ENCODE data around the gene LRRC45.

The LRRC45 gene

DNA sequence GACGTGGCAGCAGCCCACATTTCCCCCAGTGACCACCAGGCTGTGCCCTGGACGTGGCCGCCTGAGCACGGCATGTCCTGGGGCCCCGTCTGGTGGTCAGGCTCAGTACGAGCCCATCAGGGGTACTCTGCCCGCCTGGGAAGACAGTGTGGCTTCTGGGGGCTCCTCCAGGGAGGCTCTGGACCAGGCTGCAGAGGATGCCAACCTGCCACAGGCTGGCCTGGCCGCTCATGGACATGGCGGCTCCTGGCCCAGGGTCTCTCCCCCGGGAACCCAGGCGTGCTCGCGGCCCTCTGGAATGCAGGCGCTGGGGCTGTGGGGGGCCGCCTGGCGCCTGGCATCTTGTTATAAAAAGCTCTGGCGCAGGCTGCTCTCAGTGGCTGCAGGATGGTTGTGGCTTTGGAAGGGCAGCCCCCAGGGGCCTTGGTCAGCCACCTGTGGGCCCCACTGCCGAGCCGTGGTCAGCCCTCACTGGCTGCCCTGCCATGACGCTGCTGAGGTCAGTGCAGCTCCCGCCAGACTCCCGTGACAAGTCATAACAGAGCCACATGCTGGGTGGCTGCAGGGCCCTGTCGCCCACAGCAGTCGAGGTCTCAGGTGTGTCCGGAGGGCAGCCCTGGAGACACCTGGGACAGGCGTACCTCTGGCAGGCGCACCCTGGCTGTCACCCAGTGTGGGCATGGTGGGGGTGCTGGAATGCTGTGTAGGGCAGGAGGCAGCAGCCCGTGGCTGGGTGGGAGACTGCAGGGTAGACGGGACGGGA lies 15.4 kb upstream of the LRRC45 start:
- no peak for DNase-seq (ENCODE audit: low spot score)

DNA sequence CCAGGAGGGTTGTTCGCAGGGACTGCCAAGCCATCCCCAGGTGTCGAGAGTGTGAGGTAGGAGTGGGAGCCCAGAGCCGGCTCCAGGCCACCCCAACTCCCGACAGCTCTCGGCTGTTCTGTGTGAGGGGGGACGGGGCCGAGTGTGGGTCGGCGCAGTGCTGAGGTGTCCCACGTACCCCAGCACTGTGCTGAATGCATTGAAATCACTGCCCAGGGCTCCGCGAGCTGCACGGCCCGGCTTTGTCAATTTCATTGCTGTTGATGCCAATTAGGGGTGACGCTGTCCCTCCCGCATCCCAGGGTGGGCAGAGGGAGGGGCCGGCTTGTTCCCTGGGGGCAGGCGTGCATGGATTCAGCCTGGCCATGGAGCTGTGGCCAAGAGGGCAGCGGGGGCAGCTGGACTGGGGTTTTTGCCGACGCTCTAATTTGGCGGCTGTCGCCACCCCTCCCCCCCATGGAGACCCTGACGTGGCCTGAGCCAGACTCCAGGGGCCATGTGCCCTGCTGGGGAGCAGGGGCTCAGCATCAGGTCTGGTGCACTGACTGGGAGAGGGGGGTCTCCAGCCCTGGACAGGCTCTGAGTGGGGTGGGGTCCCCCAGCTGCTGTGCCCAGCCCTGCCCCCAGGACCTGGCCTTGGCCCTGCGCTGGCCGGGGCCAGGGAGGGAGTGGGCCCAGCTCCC lies 14.7 kb upstream of the LRRC45 start:
- DNase-seq (ENCODE audit: low spot score): no peak

DNA sequence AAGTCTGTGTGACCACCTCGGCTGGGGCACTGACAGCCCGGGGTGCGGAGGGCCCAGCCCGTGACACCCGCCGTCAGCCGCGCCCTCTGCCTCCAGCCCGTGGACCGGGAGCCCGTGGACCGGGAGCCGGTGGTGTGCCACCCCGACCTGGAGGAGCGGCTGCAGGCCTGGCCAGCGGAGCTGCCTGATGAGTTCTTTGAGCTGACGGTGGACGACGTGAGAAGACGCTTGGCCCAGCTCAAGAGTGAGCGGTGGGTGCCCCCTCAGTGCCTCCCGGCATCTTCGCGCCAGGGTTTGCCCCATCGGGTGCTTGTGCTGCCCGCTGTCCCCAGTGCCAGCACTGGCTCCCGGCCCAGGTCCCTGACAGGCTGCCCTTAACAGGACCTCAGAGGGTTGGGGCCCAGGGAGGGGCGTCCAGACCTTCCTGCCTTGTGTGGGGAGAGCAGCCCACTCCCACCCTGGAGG lies 14.1 kb upstream of the LRRC45 start:
- DNase-seq (ENCODE audit: low spot score): no peak

DNA sequence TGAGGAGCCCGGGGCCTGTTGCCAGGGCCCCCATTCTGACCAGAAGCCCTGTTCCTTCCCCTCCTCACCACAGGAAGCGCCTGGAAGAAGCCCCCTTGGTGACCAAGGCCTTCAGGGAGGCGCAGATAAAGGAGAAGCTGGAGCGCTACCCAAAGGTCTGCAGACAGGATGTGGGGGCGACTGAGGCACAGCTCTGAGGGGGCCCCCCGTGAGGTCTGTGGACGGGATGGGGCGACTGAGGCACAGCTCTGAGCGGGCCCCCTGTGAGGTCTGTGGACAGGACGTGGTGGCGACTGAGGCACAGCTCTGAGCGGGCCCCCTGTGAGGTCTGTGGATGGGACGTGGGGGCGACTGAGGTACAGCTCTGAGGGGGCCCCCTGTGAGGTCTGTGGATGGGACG lies 13.7 kb upstream of the LRRC45 start:
- DNase-seq (ENCODE audit: low spot score): no peak

DNA sequence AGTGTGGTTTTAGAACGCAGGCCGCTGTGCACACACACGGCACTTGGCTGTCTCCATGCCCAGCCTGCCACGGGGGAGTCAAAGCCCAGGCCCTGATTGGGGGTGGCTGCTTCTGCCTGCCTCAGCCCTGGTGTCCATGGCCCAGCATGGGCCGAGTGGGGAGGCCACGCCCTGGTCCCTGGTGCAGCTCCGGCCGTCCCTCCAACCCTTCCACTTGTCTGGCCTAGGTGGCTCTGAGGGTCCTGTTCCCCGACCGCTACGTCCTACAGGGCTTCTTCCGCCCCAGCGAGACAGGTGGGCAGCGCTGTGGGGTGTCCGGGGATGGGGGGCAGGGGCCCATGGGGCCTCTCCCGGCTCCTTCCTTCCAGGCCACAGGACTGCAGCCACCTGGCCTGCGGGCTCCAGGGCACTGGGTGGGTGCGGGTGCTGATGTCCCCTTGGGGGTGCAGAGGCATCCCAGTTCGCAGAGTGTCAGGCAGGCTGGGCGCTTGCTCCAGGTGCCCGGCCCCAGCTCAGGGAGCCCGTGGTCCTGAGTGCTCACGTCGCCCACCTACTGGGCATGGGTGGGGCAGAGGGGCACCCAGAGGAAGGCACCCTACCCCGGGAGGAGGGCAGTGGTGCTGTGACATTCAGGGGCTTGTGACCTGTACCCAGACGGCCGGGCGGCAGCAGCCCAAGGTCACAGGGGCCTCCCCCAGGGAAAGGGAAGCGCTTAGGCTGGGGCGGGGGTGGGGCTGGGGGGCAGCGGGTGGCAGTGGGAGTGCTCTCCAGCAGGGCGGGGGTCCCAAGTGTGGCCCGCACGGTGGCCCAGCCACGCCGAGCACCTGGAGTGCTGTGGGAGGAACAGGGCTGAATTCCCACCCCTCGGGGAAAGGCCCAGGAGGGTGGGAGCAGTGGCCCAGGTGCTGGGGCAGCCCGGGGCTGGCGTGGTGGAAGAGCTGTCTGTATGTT lies 12.3 kb upstream of the LRRC45 start:
- no peak for DNase-seq (ENCODE audit: low spot score)

DNA sequence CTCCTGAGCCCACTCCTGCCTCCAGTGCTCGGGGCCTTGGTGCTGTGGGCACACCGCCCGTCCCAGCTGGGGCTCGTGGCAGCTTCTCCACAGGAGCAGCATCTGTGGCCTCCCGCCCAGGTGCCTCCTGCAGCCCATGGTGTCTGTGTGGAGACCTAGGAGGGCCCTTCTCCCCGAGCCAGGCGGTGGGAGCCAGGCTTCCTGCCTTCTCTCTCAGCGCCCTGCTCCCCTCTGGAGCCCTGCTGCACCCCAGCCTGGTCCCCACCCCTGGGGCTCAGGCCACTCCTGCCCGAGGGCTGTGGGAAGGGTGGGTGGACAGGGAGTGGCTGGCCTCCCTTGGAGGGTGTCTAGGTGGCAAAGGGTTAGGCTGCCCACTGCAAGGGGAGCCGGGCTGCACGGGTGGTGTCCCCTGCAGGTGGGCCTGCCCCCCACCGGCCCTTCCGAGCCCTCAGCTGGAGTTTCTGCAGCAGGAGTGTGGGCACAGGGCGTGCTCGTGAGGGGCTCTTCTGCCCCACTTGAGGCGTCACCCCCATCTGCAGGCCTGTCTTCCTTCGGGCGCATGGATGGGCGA lies 11.4 kb upstream of the LRRC45 start:
- DNase-seq (ENCODE audit: low spot score): no peak

DNA sequence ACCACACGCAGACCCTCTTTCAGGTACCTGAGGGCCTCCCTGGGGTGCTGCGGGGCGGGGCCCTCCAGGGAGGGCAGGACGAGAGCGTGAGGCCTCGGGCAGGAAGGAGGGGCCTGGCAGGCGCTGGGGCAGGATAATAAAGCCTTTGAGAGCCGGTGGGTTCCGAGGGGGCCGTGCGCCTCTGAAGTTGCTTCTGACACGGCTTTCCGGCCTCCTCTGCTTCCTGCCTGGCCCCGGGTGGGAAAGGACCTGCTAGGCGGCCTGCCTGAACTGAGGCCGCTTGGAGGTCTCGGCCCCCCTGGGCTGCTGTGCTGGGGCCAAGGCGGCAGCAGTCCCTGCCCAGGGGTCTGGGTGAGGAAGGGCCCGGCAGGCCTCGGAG lies 10.9 kb upstream of the LRRC45 start:
- no peak for DNase-seq (ENCODE audit: low spot score)

DNA sequence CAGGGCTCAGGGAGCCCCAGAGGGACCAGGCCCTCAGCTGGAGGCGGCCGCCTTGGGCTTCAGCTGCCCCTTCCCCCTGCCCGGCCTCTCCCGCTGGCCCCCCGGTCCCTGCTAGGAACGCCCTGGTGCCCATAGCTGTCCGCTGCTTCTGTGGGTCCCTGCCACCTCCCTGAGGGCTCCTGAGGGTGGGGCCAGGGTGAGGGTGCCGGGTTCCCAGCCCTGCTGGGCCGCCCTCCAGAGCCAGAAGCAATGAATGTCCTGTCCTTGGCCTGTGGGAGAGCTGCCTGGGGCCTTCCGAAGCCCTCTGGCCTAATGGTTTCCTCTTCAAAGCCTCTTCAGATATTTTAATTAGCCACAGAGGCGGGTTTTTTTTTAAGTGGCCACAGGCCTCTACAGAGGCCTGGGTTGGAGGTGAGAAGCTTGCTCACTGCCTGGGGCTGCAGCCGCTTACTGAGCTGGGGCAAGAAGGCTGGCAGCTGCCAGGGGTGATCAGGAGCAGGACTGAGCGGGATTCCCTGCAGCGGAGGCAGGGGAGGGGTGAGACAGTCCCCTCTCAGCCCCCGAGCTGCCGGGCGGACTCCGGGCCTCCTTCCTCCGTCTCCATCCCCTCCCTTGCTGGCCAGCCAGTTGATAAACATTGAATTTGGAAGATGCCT lies 10.3 kb upstream of the LRRC45 start:
- no peak for DNase-seq (ENCODE audit: low spot score)

DNA sequence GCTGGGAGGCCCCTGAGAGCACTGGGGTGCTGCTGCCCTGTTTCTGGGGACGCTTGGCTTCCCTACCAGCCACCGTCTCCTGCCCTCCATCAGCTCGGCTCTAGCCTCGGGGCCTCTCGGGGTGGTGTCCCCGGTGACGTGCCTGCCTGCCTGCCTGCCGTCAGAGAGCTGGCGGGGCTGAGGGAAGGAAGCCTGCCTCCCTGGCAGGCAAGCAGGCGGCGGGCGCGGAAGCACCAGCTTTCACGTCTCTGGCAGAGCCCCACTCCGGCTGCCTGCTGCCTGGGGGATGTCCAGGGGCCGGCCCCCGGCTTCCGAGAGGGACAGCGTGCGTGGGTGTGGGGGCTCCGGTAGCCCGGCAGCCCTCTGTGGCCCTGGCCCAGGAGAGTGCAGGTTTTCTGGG lies 9.8 kb upstream of the LRRC45 start:
- DNase-seq (ENCODE audit: low spot score): no peak

DNA sequence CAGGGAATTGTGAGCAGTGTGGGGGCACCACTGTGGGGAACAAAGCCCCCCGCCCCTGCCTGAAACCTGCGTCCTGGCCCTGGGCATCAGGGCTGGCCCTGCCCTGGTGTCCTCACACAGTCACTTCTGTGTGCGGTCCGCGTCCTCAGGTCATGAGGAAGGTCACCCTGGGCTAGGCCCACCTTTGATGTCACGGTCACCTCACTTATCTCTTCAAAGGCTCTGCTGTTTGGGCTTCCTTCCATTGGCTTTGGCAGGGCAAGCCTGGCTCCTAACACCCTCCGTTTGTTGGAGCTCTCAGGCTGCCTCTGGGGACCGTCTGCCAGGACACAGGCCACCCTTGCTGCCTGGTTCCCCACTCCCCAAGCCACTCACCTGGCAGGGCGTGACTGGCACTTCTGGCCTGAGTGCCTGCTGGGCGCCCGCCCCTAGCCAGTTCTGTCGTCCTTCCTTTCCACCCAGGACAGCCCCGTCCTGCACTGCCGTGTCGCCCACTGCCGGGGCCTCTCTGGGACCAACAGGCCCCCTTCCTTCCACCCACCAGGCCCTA lies 9.3 kb upstream of the LRRC45 start:
- DNase-seq (ENCODE audit: low spot score): no peak

DNA sequence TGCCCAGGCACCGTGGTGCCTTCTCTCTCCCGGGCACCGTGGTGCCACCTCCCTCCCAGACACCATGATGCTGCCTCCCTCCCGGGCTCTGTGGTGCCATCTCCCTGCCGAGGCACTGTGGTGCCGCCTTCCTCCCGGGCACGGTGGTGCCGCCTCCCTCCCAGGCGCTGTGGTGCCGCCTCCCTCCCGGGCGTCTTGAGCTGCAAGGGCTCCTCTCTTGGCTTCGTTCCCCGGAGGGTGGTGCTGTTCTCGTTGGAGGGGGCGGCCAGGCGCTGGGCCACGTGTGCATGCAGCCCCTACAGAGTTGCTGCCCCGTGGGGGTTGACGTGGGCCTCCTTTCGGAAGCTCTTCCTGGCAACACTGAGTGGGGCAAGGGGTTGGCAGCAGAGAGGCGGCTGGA lies 8.7 kb upstream of the LRRC45 start:
- DNase-seq (ENCODE audit: low spot score): no peak

DNA sequence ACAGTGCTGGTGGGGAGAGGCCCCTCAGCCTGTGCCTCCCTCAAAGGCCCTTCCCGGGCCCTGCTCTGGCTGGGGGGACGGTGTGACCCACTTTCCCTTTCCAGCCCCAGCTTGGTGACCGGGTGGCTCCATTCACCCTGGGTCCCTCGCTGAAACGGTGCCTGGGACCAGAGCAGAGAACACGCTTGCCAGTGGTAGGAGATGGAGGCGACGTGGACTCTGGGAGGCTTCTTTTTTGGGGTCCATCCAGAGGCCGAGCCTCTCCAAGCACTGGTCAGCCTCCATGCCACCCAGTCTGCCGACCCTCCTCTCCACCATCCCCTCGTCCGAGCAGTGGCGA lies 8.2 kb upstream of the LRRC45 start:
- no peak for DNase-seq (ENCODE audit: low spot score)

DNA sequence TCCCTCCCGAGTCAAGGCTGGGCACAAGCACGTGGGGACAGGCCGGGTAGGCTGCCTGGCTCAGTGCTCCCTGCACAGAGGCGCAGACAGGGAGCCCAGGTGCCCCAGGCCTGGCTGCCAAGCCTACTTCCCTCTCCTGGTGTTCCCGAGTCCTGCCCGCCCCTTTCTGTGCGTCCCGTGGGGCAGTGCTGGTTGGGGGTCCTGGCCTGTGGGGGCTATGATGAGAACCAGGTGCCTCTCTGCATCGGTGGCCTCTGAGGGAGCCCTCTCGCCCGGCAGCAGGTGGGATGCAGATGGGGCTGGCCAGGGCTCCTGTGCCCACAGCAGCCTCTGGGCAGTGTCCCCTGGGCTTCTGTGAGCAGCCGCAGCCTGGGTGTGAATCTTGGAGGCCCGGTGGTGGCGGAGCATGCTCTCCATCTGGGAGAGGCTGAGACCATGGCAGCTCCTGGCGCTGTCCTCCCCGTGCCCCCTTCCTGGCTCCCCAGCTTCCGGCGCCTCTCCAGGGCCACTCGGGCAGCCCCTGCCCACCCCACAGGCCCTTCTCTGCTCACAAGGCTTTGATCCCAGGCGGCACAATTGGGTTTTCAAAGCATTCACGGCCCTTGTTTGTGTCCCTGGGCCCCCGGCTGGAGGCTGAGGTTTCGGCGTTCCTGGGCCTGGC lies 7.7 kb upstream of the LRRC45 start:
- no peak for DNase-seq (ENCODE audit: low spot score)

DNA sequence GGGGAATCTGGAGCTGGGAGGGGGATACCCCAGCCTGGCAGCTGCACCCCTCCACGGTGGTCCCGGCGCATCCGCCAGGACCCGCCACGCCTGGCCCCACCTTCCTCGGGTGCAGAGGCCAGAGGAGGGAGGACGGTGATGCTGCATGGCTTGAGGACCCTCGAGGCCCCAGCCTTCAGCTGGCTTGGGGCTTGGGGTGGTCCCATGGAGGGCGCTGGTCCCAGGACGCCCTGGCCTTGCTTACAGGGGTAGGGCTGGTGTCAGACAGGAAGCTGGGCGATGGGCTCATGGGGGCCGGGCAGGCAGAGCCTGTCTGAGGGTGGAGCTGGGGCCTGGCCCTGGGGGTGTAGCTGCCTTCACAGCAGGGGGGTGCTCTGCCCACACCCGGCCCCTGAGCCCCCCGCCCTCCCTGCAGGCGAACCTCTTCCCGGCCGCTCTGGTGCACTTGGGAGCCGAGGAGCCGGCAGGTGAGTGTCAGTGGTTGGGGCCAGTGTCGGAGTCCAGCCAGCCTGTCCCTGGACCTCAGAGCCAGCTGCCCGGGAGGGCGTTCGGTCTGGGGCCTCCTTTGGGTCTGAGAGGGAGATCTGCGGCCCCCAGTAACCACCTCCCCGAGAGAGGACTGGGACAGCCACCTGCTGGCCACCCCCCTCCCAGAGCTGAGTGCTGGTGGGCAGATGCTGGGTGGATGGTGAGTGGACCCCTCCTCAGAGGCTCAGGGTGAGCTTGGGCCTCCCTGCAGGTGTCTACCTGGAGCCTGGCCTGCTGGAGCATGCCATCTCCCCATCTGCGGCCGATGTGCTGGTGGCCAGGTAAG lies 6.8 kb upstream of the LRRC45 start:
- DNase-seq (ENCODE audit: low spot score): no peak

DNA sequence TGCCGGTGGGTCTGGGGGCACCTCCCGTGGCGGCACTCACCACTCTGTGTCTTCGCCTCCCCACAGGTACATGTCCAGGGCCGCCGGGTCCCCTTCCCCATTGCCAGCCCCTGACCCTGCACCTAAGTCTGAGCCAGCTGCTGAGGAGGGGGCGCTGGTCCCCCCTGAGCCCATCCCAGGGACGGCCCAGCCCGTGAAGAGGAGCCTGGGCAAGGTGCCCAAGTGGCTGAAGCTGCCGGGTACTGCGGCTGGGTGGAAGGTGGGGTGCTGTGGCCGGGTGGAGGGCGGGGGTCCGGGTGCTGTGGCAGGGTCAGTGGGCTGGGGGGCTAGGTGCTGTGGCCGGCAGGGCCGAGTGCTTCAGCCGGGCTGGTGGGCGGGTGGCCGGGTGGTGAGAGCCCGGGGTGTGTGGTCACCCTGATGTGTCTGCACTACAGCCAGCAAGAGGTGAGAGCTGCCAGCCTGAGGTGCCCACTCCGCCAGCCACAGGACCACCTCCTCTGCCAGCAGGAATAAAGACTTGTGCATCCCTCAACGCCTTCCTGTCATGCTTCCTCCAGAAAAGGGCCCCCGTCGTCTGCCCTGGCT lies 6.1 kb upstream of the LRRC45 start:
- no peak for DNase-seq (ENCODE audit: low spot score)

DNA sequence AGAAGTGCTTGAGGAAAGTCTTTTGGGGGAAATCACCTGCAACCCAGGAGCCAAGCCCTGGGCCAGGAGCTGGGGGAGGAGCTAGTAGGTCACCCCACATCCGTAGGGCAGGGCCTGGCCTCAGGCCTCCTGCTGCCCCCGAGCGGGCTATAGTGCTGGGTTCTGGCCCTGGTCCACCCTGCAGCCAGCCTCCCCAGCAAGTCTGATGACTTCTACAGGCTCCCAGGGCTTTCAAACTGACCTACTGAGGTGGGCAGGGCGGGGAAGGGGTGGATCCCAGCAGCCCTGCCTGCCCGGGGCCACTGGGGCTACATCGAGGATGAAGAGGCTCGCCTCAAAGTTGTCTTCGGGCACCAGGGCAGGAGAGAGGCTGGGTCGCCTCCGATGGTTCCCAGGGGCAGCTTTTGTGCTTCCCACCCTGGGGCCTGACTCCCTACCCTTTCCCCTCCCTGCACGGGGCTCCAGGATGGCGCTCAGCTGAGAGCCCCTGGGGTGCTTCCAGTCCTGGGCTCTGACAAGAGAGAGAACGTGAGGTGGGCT lies 5.4 kb upstream of the LRRC45 start:
- no peak for DNase-seq (ENCODE audit: low spot score)

DNA sequence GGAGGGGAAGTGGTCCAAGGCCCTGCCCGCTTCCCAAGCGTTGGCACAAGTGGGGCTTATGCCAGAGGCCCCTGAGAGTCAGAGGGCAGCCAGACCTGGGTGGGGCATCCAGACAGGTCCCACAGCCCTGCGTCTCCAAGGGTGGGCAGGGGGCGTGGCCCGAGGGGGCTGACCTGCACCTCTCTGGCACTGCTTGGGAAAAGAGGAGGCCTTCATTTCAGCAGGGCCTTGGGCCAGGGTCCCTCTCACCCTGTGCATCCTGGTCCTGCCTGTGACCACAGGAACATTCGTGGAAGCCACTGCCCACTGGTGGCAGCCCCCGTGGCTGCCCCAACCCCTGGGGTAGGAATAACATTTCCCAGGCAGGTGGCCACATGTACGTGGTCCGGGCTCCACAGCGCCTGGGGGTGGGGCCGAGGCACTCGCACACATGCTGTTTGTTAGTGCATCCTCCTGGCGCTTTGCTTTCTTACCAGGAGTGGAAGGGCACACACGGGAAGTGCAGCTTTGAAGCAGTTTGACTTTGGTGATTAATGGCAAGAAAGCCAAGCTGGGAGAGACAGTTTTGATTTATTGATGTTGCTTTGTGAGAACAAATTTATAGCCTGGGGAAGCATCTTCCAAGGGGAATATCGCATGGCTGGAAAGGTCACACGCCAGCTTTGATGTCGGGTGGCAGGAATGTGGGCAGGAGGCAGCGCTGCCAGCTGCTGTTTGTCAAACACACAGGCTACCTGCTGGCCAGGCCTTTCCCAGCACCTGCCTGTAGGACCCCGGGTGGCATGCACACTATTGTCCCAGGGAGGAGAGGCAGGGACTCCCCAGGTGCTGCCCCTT lies 4.7 kb upstream of the LRRC45 start:
- DNase-seq (ENCODE audit: low spot score): no peak

DNA sequence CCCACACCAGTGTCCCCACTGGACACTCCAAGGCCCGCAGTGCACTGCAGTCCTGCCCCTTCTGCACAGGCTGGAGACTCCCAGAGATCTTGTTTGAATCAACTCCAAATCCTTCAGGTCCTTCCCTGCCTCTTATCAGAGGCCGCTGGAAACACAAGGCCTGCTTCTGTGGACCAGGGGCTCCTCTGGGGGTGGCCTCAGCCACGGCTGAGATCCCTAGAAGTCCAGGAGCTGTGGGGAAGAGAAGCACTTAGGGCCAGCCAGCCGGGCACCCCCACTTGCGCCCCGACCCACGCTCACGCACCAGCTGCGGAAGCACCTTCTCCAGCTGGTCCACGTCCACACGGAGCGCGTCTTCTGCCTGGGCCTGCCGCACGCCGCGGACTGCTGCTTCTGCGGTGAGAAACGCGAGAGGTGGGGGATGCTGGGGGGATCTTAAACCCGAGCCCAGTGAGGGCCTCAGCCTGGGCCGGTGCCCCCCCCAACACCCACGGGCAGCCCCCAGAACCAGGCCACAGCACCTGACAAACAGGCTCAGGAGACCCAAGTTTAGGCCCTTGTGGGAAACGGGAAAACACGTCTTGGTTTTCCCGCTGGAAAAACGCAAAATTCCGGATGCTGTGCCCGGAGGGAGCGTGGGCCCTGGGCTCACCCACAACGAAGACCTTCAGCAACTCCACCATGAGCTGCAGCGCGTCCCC lies 4.0 kb upstream of the LRRC45 start:
- DNase-seq (ENCODE audit: low spot score): no peak

Measured in pons (tissue), 1 donor.